ENCODE data around the gene EFHC1. TPM values are rescaled to one million over a fixed set of nuclear protein-coding genes. Genes with fewer than 3 reads are reported as not detected.

Gene EFHC1
- total and polyA plus RNA-seq, 10 donors, result 9.3 to 40.3 (median 16.8) TPM

GRCh38 chr6:52391599-52391998 lies 28.5 kb upstream of the EFHC1 start:
- Histone ChIP-seq H3K36me3 (no peaks in the 10 kb centered on the region), H3K27me3 (replicated peaks in 1 of 7) (no peaks in the 10 kb centered on the region), H3K4me1 (peaks cover 17 to 66% (median 34%) of the 10 kb centered on the region in 6 donors), H3K4me3 (no peak overlapping the region), H3K9me3 (peaks cover 0 to 6% (median 0%) of the 10 kb centered on the region in 8 donors), H3K27ac (peak overlapping the region in 6 of 8 donors; percentile 2 to 87 (median 70))
- 78 to 97% (median 91%) methylated on average over 1 of the region's 1 CpG for WGBS, 5 donors
- intact Hi-C loops (cut with DNase I; ENCODE audit: low total_unique reads), result no loop called here
- TF ChIP-seq CTCF (IDR thresholded peaks at IDR 0.05 in 8 of 11, conservative IDR thresholded peaks at IDR 0.05 in 3 of 11) (no peak), POLR2A (IDR thresholded peaks at IDR 0.05) (no peak), POLR2AphosphoS5 (IDR thresholded peaks at IDR 0.05) (no peak)
- DNase-seq, result no peak

- TF ChIP-seq POLR2AphosphoS5 (IDR thresholded peaks at IDR 0.05) (no peak), POLR2A (IDR thresholded peaks at IDR 0.05) (no peak), CTCF (IDR thresholded peaks at IDR 0.05 in 8 of 11, conservative IDR thresholded peaks at IDR 0.05 in 3 of 11) (no peak)
- no peak for DNase-seq
- Histone ChIP-seq H3K4me1 (peaks cover 17 to 78% (median 39%) of the 10 kb centered on the region in 6 donors), H3K4me3 (no peak overlapping the region), H3K27me3 (replicated peaks in 1 of 7) (no peaks in the 10 kb centered on the region), H3K9me3 (peaks cover 0 to 1% (median 0%) of the 10 kb centered on the region in 8 donors), H3K36me3 (no peaks in the 10 kb centered on the region), H3K27ac (peak overlapping the region in 3 of 8 donors; percentile 3 to 87 (median 7))
- 37 to 53% (median 50%) methylated on average over 1 of the region's 1 CpG for WGBS, 5 donors
- intact Hi-C loops (cut with DNase I; ENCODE audit: low total_unique reads), result no loop called here
Observed at GRCh38 chr6:52392944-52393343, 27.2 kb upstream of the EFHC1 start.

GRCh38 chr6:52393780-52394179 lies 26.4 kb upstream of the EFHC1 start:
- H3K4me3 ChIP-seq, result peak overlapping the region in 1 of 8 donors; percentile 13
- H3K4me1 ChIP-seq, result peaks cover 17 to 79% (median 43%) of the 10 kb centered on the region in 6 donors
- H3K27me3 ChIP-seq (replicated peaks in 1 of 7), result no peaks in the 10 kb centered on the region
- peak overlapping the region in 6 of 8 donors; percentile 22 to 63 (median 44) for H3K27ac ChIP-seq
- no peaks in the 10 kb centered on the region for H3K36me3 ChIP-seq
- WGBS, 5 donors, result 96 to 100% (median 97%) methylated on average over 1 of the region's 1 CpG
- no peak for DNase-seq
- intact Hi-C loops (cut with DNase I; ENCODE audit: low total_unique reads), result no loop called here
- no peaks in the 10 kb centered on the region for H3K9me3 ChIP-seq
- TF ChIP-seq POLR2AphosphoS5 (IDR thresholded peaks at IDR 0.05), result no peak
- TF ChIP-seq CTCF (IDR thresholded peaks at IDR 0.05 in 8 of 11, conservative IDR thresholded peaks at IDR 0.05 in 3 of 11), result no peak
- no peak for TF ChIP-seq POLR2A (IDR thresholded peaks at IDR 0.05)

GRCh38 chr6:52394251-52394666 lies 25.9 kb upstream of the EFHC1 start:
- Histone ChIP-seq H3K9me3 (no peaks in the 10 kb centered on the region), H3K27ac (peak overlapping the region in 7 of 8 donors; percentile 3 to 63 (median 42)), H3K27me3 (replicated peaks in 1 of 7) (no peaks in the 10 kb centered on the region), H3K36me3 (no peaks in the 10 kb centered on the region), H3K4me1 (peaks cover 19 to 79% (median 43%) of the 10 kb centered on the region in 6 donors), H3K4me3 (peak overlapping the region in 1 of 8 donors; percentile 13)
- TF ChIP-seq POLR2AphosphoS5 (IDR thresholded peaks at IDR 0.05), result no peak
- TF ChIP-seq POLR2A (IDR thresholded peaks at IDR 0.05), result no peak
- TF ChIP-seq CTCF (IDR thresholded peaks at IDR 0.05 in 8 of 11, conservative IDR thresholded peaks at IDR 0.05 in 3 of 11), result no peak
- DNase-seq, result no peak
- WGBS, 5 donors, result 55 to 73% (median 64%) methylated on average over 4 of the region's 4 CpGs
- intact Hi-C loops (cut with DNase I; ENCODE audit: low total_unique reads), result no loop called here
